HepG2 (cell line): ENCODE data around the gene IRF5. TPM values are rescaled to one million over a fixed set of nuclear protein-coding genes. Genes with fewer than 3 reads are reported as not detected.

ENCODE experiments used
- ARID3A ChIP-seq: IDR thresholded peaks from 2 replicates; pipeline ENCODE4 v1.6.1; 2012; ENCODE audit warnings: low read depth, low read length, improper control_type of control experiment
- ARNT ChIP-seq: fragments of 450-650 bp; IDR thresholded peaks from 2 replicates; pipeline ENCODE4 v1.6.1; 2017
- BRD4 ChIP-seq: sonication (generic); formaldehyde crosslinking; IDR thresholded peaks from 2 replicates; pipeline ENCODE4 v1.4.0; 2020; ENCODE audit warnings: missing genetic modification reagents
- EEA1 ChIP-seq: sonication (generic); formaldehyde crosslinking; IDR thresholded peaks from 2 replicates; pipeline ENCODE4 v1.5.1; 2020; ENCODE audit warnings: mild to moderate bottlenecking, missing genetic modification reagents, borderline replicate concordance
- KLF15 ChIP-seq: sonication (generic); formaldehyde crosslinking; IDR thresholded peaks from 2 replicates; pipeline ENCODE4 v1.8.1; 2023; ENCODE audit warnings: borderline replicate concordance, mild to moderate bottlenecking, inconsistent platforms, missing genetic modification reagents, mixed read lengths
- MYPOP ChIP-seq: sonication (generic); formaldehyde crosslinking; IDR thresholded peaks from 2 replicates; pipeline ENCODE4 v1.8.1; 2023; ENCODE audit warnings: mild to moderate bottlenecking, moderate library complexity, missing genetic modification reagents
- NCOA5 ChIP-seq: sonication (generic); formaldehyde crosslinking; IDR thresholded peaks from 2 replicates; pipeline ENCODE4 v1.4.0; 2020; ENCODE audit warnings: missing genetic modification reagents
- PCBP1 ChIP-seq: fragments of 200-400 bp; formaldehyde crosslinking; IDR thresholded peaks from 2 replicates; pipeline ENCODE4 v1.6.1; 2017; ENCODE audit warnings: mild to moderate bottlenecking, low read depth, low read length, borderline replicate concordance
- POGK ChIP-seq: sonication (generic); formaldehyde crosslinking; conservative IDR thresholded peaks from 2 replicates; pipeline ENCODE4 v1.8.0; 2022; ENCODE audit warnings: mild to moderate bottlenecking, moderate library complexity, missing genetic modification reagents
- PRMT3 ChIP-seq: sonication (generic); formaldehyde crosslinking; IDR thresholded peaks from 2 replicates; pipeline ENCODE4 v1.8.1; 2022; ENCODE audit warnings: low read depth, mild to moderate bottlenecking, moderate library complexity, missing genetic modification reagents, borderline replicate concordance
- RBFOX2 ChIP-seq: fragments of 200-400 bp; formaldehyde crosslinking; IDR thresholded peaks from 2 replicates; pipeline ENCODE4 v1.6.1; 2017; ENCODE audit warnings: low read depth, mild to moderate bottlenecking, low read length
- SPEN ChIP-seq: sonication (generic); formaldehyde crosslinking; IDR thresholded peaks from 2 replicates; pipeline ENCODE4 v1.5.1; 2020; ENCODE audit warnings: low read depth, mild to moderate bottlenecking, missing genetic modification reagents
- TBL1XR1 ChIP-seq: fragments of 150-350 bp; IDR thresholded peaks from 2 replicates; pipeline ENCODE4 v1.6.1; 2014; ENCODE audit warnings: borderline replicate concordance, low read length; ENCODE audit not compliant: partially characterized antibody
- TERF1 ChIP-seq: sonication (generic); formaldehyde crosslinking; IDR thresholded peaks from 2 replicates; pipeline ENCODE4 v1.8.0; 2022; ENCODE audit warnings: mild to moderate bottlenecking, missing genetic modification reagents, moderate library complexity
- TOPORS ChIP-seq: sonication (generic); formaldehyde crosslinking; IDR thresholded peaks from 2 replicates; pipeline ENCODE4 v1.8.0; 2023; ENCODE audit warnings: mild to moderate bottlenecking, missing genetic modification reagents
- UBTF ChIP-seq: sonication (generic); formaldehyde crosslinking; IDR thresholded peaks from 2 replicates; pipeline ENCODE4 v1.4.0; 2020; ENCODE audit warnings: mild to moderate bottlenecking, missing genetic modification reagents
- ZNF256 ChIP-seq: sonication (generic); formaldehyde crosslinking; conservative IDR thresholded peaks from 2 replicates; pipeline ENCODE4 v1.4.0; 2020; ENCODE audit warnings: missing genetic modification reagents
- ZNF292 ChIP-seq: sonication (generic); formaldehyde crosslinking; IDR thresholded peaks from 2 replicates; pipeline ENCODE4 v1.8.1; 2022; ENCODE audit warnings: mild to moderate bottlenecking, low read depth, missing genetic modification reagents, borderline replicate concordance
- ZNF333 ChIP-seq: sonication (generic); formaldehyde crosslinking; IDR thresholded peaks from 2 replicates; pipeline ENCODE4 v1.4.0; 2020; ENCODE audit warnings: mild to moderate bottlenecking, missing genetic modification reagents, borderline replicate concordance
- ZNF749 ChIP-seq: sonication (generic); formaldehyde crosslinking; IDR thresholded peaks from 2 replicates; pipeline ENCODE4 v1.8.0; 2022; ENCODE audit warnings: mild to moderate bottlenecking, missing genetic modification reagents, moderate library complexity, borderline replicate concordance
- ZNF790 ChIP-seq: sonication (generic); formaldehyde crosslinking; IDR thresholded peaks from 2 replicates; pipeline ENCODE4 v1.8.0; 2022; ENCODE audit warnings: missing genetic modification reagents, mild to moderate bottlenecking, borderline replicate concordance
- polyA plus RNA-seq, 8 experiments: library from polyadenylated mRNA; depleted of rRNA in 3 of 8; stranded (reverse) in 7 of 8; unstranded in 1 of 8; fragments of >200 nt; fragmentation: Illumina TruSeq in 4 of 8; extraction: Trizol in 4 of 8; gene quantifications; 2 replicates each; pipeline versions ENCODE4 v1.2.1 to v1.2.3, GENCODE V29; 2011 to 2016; ENCODE audit warnings: low read depth in 4 of 8, missing spikeins in 1 of 8, mixed read lengths in 1 of 8; ENCODE audit not compliant: insufficient read depth in 1 of 8
- total RNA-seq, 5 experiments: library from RNA; depleted of rRNA; stranded (reverse); fragments of >200 nt; fragmentation: Illumina TruSeq; extraction: Trizol; gene quantifications; 2 replicates each; pipeline ENCODE4 v1.2.3, GENCODE V29; 2016; ENCODE audit warnings: low read depth in 1 of 5

The IRF5 gene
- total and polyA plus RNA-seq, 2 of the 13 experiments (the other 11 are each of a cell fraction or from before 2014, with no cell fraction given), result 2.0 to 2.9 TPM

- TF ChIP-seq UBTF (CRISPR knock-in tag) (peak; percentile 36), NCOA5 (no peak), ARID3A (no peak), ZNF790 (no peak), ZNF749 (CRISPR knock-in tag) (no peak), TBL1XR1 (no peak), POGK (no peak), TERF1 (no peak), KLF15 (no peak), PRMT3 (no peak), RBFOX2 (no peak), TOPORS (CRISPR knock-in tag) (no peak), SPEN (CRISPR knock-in tag) (no peak), EEA1 (CRISPR knock-in tag) (no peak), PCBP1 (no peak), ZNF333 (CRISPR knock-in tag) (no peak), ZNF292 (CRISPR knock-in tag) (peak; percentile 16; the same call in 1 of the 2 replicates), ZNF256 (CRISPR knock-in tag) (no peak), BRD4 (CRISPR knock-in tag) (no peak), ARNT (no peak), MYPOP (0 out of 2 replicates have a peak, but pooled peaks have one; percentile 9)
Observed at GRCh38 chr7:128940494-128941322, 3.0 kb downstream of the IRF5 start (continued).
